Left ventricle myocardium superior (tissue), 1 donor: ENCODE measurements around the gene SKP1. TPM values are rescaled to one million over a fixed set of nuclear protein-coding genes. Genes with fewer than 3 reads are reported as not detected.
"Not testable (repeated sequence)": the region's sequence is repeated elsewhere in the genome, so short reads cannot be mapped to it uniquely, and the experiment has no call there.

ENCODE experiments used
- ATAC-seq: fragments of 200-7000 bp; cut with Tn5 transposase; one replicate; pipeline ENCODE4 v1.9.1; 2020; ENCODE audit warnings: mild to moderate bottlenecking, moderate library complexity
- DNase-seq: peaks from one replicate; pipeline ENCODE4 v3.0.0-alpha.2; 2020
- intact Hi-C: fragments of 100-400 bp; cut with micrococcal nuclease; formaldehyde crosslinking; loops from one replicate; pipeline ENCODE4 v1.11.0; 2022
- total RNA-seq: library from RNA; stranded (reverse); fragmentation: NEBNext Ultra II Directional; extraction: Animal tissue kit (Norgen Biotek cat#: 25700); gene quantifications from one replicate; pipeline ENCODE4 v1.2.1, GENCODE V29; 2021
- donor health status: DM: no; HTN: yes; CAD: no; lungs with severe emphysema.

The SKP1 gene
- total RNA-seq, 1 donor from 2014 or later = 478 TPM

- intact Hi-C loops = loop anchor here (1.0 kb wide), 1 partner anchor 105 kb away; no protein-coding TSS in a partner anchor
These were observed 7.7 kb upstream of the SKP1 start for GRCh38 chr5:134184155-134185135.

GRCh38 chr5:134183481-134183880 is 6.7 kb upstream of the SKP1 start:
- no peak for DNase-seq
- intact Hi-C loops = no loop called here
- ATAC-seq = no peak

More at GRCh38 chr5:134184155-134185135, 7.7 kb upstream of the SKP1 start:
- DNase-seq = peak; percentile 72
- ATAC-seq = peak; percentile 87

GRCh38 chr5:134178096-134178419 is 1.3 kb upstream of the SKP1 start:
- DNase-seq (no peak), ATAC-seq (no peak)
- intact Hi-C loops = no loop called here

- intact Hi-C loops = no loop called here
- peak; percentile 55 for ATAC-seq
- DNase-seq = peak; percentile 43
These were observed 782 bp upstream of the SKP1 start for GRCh38 chr5:134177369-134178095.

- intact Hi-C loops = no loop called here
- ATAC-seq = peak; percentile 34
- DNase-seq = no peak
These were observed 734 bp downstream of the SKP1 start for GRCh38 chr5:134175921-134176510.

GRCh38 chr5:134174841-134175839 is 1.6 kb downstream of the SKP1 start:
- intact Hi-C loops = no loop called here
- DNase-seq = no peak

GRCh38 chr5:134171972-134172371 is 4.8 kb downstream of the SKP1 start:
- intact Hi-C loops = no loop called here
- DNase-seq (no peak), ATAC-seq (no peak)

More at GRCh38 chr5:134174841-134175839, 1.6 kb downstream of the SKP1 start:
- no peak for ATAC-seq

- no peak for ATAC-seq
- intact Hi-C loops = no loop called here
- DNase-seq = no peak
These were observed 14.2 kb downstream of the SKP1 start for GRCh38 chr5:134162592-134162991.

GRCh38 chr5:134161513-134162395 is 15.0 kb downstream of the SKP1 start:
- DNase-seq (no peak), ATAC-seq (no peak)
- intact Hi-C loops = no loop called here

- no peak for ATAC-seq
These were observed 23.1 kb downstream of the SKP1 start for GRCh38 chr5:134153657-134154056.

GRCh38 chr5:134153241-134153640 is 23.5 kb downstream of the SKP1 start:
- ATAC-seq (no peak), DNase-seq (no peak)
- intact Hi-C loops = no loop called here

More at GRCh38 chr5:134153657-134154056, 23.1 kb downstream of the SKP1 start:
- intact Hi-C loops = no loop called here
- DNase-seq = no peak

GRCh38 chr5:134152173-134152832 is 24.4 kb downstream of the SKP1 start:
- DNase-seq, ATAC-seq, intact Hi-C loops: not testable (repeated sequence)

GRCh38 chr5:134151723-134152122 is 25.0 kb downstream of the SKP1 start:
- ATAC-seq = no peak
- DNase-seq = no peak
- intact Hi-C loops = no loop called here

- ATAC-seq (no peak), DNase-seq (no peak)
- intact Hi-C loops = loop anchor here (5.0 kb wide), 1 partner anchor 107 kb away; no protein-coding TSS in a partner anchor
These were observed 27.0 kb downstream of the SKP1 start for GRCh38 chr5:134149571-134150303.

GRCh38 chr5:134148986-134149539 is 27.7 kb downstream of the SKP1 start:
- DNase-seq (no peak), ATAC-seq (no peak)
- intact Hi-C loops = loop anchor here (5.0 kb wide), 1 partner anchor 107 kb away; no protein-coding TSS in a partner anchor

GRCh38 chr5:134148316-134148715 is 28.4 kb downstream of the SKP1 start:
- no peak for ATAC-seq
- DNase-seq = no peak
- intact Hi-C loops = loop anchor here (5.0 kb wide), 1 partner anchor 106 kb away; no protein-coding TSS in a partner anchor
